ENCODE measurements around the gene B4GALNT4. TPM values are rescaled to one million over a fixed set of nuclear protein-coding genes. Genes with fewer than 3 reads are reported as not detected.
"Not testable (repeated sequence)": the region's sequence is repeated elsewhere in the genome, so short reads cannot be mapped to it uniquely, and the experiment has no call there.

Gene B4GALNT4, protein sequence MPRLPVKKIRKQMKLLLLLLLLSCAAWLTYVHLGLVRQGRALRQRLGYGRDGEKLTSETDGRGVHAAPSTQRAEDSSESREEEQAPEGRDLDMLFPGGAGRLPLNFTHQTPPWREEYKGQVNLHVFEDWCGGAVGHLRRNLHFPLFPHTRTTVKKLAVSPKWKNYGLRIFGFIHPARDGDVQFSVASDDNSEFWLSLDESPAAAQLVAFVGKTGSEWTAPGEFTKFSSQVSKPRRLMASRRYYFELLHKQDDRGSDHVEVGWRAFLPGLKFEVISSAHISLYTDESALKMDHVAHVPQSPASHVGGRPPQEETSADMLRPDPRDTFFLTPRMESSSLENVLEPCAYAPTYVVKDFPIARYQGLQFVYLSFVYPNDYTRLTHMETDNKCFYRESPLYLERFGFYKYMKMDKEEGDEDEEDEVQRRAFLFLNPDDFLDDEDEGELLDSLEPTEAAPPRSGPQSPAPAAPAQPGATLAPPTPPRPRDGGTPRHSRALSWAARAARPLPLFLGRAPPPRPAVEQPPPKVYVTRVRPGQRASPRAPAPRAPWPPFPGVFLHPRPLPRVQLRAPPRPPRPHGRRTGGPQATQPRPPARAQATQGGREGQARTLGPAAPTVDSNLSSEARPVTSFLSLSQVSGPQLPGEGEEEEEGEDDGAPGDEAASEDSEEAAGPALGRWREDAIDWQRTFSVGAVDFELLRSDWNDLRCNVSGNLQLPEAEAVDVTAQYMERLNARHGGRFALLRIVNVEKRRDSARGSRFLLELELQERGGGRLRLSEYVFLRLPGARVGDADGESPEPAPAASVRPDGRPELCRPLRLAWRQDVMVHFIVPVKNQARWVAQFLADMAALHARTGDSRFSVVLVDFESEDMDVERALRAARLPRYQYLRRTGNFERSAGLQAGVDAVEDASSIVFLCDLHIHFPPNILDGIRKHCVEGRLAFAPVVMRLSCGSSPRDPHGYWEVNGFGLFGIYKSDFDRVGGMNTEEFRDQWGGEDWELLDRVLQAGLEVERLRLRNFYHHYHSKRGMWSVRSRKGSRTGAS
- 32.2 TPM for total RNA-seq

GRCh38 chr11:369336-370018, at the start of gene B4GALNT4:
B4GALNT4 (plus strand) TSS chr11:369499; CDS start chr11:369804, 305 bp downstream.
- intact Hi-C loops (cut with DNase I) = no loop called here
- DNase-seq (ENCODE audit: low spot score) (no peak), ATAC-seq (peak; percentile 41)

- DNase-seq (ENCODE audit: low spot score) (peak; percentile 44), ATAC-seq (peak; percentile 20)
- intact Hi-C loops (cut with DNase I) = not testable (repeated sequence)
Observed at GRCh38 chr11:319888-320273, 49.4 kb upstream of the B4GALNT4 start.

DNA sequence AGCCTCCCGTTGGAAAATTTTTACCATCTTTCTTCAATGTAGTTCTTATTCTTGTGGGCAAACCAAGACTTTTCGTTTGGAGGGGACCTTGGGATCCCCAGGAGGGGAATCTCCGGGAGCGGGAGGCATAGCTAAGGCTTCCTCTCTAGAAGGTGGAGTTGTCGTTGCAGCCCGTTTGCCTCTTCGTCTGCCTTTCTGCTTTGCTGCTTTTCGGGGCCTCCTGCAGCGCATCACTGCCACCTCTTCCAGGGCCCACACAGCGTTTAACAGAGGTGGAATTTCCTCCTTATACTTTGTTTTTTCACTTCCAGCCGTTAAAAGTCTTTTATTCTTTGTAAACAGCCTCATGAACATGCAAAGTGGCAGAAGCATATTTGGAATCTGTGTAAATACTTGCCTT, 45.1 kb upstream of the B4GALNT4 start:
- ATAC-seq (no peak), DNase-seq (ENCODE audit: low spot score) (peak; percentile 58)
- intact Hi-C loops (cut with DNase I) = no loop called here

DNA sequence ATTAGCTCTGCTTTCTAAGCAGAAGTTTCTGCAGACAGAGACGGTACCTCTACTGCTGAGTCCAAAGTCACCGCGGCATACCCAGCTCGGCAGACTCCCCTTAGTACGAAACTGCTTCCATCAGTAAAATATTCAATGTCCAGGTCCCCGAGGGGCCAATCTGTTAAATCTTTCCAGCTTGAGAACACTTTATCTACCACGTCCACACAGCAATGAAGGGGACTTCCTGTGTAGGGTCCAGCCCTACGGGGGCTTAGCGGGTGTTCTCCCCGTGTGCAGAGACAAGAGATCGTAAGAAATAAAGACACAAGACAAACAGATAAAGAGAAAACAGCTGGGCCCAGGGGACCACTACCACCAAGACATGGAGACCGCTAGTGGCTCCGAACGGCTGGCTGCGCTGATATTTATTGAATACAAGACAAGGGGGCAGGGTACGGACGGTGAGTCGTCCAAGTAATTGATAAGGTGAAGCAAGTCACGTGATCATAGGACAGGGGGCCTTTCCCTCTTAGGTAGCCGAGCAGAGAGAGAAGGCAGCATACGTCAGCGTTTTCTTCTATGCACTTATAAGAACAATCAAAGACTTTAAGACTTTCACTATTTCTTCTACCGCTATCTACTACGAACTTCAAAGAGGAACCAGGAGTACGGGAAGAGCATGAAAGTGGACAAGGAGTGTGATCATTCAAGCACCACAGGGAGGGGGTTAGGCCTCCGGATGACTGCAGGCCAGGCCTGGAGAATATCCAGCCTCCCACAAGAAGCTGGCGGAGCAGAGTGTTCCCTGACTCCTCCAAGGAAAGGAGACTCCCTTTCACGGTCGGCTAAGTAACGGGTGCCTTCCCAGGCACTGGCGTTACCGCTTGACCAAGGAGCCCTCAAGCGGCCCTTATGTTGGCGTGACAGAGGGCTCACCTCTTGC, 44.4 kb upstream of the B4GALNT4 start:
- ATAC-seq; intact Hi-C loops (cut with DNase I): not testable (repeated sequence)
- peak; percentile 64 for DNase-seq (ENCODE audit: low spot score)

- ATAC-seq (no peak), DNase-seq (ENCODE audit: low spot score) (peak; percentile 65)
- intact Hi-C loops (cut with DNase I) = no loop called here
Observed at GRCh38 chr11:325796-326591, 43.3 kb upstream of the B4GALNT4 start.

DNA sequence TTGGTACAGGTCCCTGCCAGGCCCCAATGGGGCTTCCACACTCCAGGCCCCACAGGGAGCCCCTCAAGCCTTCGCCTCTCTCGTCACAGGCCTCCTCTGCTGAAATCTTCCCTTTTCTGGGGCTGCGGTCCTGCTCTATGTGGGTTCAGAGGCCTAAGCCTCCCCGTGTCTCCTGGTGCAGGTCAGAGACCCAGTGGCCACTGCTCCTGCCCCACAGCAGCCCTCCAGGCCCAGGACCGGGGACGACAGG, 42.8 kb upstream of the B4GALNT4 start:
- ATAC-seq = no peak
- DNase-seq (ENCODE audit: low spot score) = no peak
- intact Hi-C loops (cut with DNase I) = no loop called here

DNA sequence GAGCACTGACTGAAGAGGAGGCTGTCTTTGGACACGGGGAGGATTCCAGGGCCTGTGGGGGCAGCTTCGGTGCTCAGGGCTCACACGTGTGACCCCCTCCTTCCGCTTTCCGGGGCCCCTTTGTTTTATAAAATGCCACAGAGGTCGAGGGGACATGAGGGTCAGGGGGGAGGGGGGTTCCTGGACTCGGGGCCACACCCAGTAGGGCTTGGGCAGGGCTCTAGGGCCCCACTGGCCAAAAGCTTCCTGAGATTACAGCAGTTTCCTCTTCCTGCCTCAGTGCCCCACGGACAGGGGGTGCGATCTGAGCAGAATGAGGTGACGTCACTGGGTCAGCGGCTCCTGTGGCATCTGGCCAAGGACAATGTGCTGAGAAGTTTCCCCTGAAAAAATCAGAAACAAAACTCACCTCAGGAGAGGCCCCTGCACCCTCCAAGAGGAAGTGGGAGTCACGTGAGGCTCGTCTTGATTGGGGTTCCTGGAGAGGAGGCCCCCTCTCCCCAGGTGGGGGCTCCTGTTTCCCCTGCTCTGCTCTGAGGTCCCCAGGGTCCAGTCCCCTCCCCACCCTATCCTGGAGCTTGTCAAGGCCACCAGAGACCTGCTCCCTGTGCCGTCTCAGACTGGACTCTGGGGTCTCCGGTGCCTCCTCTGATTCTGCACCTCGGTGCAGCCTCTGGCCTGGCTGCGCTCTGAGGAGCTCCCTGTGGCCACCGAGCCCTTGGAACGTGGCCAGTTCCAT, 42.3 kb upstream of the B4GALNT4 start:
- ATAC-seq = peak; percentile 89
- peak; percentile 91 for DNase-seq (ENCODE audit: low spot score)
- intact Hi-C loops (cut with DNase I) = no loop called here

- DNase-seq (ENCODE audit: low spot score) (no peak), ATAC-seq (no peak)
- intact Hi-C loops (cut with DNase I) = no loop called here
Observed at GRCh38 chr11:327581-327923, 41.7 kb upstream of the B4GALNT4 start.

DNA sequence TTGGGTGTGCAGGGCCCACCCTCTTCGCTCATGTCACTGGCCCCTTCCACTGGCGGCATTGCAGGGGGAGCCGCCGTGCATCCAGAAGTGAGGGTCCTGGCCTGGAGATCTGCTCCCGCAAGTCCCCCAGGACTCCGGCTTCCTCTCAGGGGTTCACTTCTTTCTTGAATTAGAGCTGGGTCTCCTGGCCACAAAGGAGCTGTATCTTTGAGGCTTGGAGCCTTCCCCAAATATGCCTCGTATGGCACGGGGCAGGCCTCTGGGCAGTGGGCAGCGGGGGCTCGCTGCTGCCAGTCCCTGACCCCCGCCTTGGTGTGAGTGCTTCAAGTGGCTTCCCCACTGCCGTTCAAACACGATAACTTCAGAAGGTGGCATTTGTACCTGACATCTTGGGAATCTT, 41.3 kb upstream of the B4GALNT4 start:
- intact Hi-C loops (cut with DNase I) = no loop called here
- peak; percentile 52 for DNase-seq (ENCODE audit: low spot score)

DNA sequence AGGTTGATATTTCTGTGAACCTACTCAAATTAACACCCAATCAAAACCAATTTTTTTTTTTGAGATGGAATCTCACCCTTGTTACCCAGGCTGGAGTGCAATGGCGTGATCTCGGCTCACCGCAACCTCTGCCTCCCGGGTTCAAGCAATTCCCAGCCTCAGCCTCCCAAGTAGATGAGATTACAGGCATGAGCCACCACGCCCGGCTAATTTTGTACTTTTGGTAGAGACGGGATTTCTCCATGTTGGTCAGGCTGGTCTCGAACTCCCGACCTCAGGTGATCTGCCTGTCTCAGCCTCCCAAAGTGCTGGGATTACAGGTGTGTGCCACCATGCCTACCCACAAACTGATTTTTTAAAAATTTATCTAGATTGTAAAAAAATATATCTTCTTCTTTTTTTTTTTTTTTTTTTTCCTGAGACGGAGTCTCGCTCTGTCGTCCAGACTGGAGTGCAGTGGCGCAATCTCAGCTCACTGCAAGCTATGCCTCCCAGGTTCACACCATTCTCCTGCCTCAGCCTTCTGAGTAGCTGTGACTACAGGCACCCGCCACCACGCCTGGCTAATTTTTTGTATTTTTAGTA, 40.7 kb upstream of the B4GALNT4 start:
- ATAC-seq; intact Hi-C loops (cut with DNase I): not testable (repeated sequence)
- peak; percentile 45 for DNase-seq (ENCODE audit: low spot score)

More for the DNA sequence above, 41.3 kb upstream of the B4GALNT4 start:
- no peak for ATAC-seq

DNA sequence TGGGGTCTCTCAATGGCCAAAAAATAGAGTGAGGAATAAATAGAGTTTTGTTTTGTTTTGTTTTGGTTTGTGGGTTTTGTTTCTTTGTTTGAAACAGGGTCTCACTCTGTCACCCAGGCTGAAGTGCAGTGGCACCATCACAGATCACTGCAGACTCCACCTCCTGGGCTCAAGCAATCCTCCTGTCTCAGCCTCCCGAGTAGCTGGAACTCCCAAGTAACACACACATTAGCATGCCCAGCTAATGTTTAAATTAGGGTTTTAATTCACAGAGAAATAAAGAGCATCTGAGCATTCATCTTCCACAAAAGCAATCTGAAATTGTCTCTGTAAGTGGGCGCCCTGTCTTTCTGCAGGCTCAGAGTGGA, 39.4 kb upstream of the B4GALNT4 start:
- ATAC-seq (no peak), DNase-seq (ENCODE audit: low spot score) (no peak)
- intact Hi-C loops (cut with DNase I) = no loop called here

DNA sequence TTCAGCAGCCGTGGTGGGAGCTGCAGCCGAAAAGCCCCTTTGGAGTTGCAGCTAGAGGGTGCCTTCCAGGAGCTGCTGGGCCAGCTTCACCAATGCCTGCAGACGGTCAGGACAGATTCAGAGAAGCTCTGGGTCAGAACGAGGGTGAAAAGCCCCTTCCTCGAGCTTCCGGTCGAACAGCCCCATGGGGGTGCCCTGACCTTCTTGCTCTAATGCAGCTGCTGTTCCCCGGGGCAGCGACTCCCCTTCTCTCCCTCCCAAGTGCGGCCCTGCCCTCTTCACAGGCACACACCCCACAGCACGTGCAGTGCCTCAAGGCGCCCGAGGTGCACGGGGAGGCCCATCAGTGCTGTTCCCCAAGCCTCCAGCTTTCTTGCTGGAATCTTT, 39.0 kb upstream of the B4GALNT4 start:
- intact Hi-C loops (cut with DNase I) = no loop called here
- DNase-seq (ENCODE audit: low spot score) (peak; percentile 51), ATAC-seq (no peak)

- intact Hi-C loops (cut with DNase I) = no loop called here
Observed at GRCh38 chr11:330694-331357, 38.5 kb upstream of the B4GALNT4 start.

DNA sequence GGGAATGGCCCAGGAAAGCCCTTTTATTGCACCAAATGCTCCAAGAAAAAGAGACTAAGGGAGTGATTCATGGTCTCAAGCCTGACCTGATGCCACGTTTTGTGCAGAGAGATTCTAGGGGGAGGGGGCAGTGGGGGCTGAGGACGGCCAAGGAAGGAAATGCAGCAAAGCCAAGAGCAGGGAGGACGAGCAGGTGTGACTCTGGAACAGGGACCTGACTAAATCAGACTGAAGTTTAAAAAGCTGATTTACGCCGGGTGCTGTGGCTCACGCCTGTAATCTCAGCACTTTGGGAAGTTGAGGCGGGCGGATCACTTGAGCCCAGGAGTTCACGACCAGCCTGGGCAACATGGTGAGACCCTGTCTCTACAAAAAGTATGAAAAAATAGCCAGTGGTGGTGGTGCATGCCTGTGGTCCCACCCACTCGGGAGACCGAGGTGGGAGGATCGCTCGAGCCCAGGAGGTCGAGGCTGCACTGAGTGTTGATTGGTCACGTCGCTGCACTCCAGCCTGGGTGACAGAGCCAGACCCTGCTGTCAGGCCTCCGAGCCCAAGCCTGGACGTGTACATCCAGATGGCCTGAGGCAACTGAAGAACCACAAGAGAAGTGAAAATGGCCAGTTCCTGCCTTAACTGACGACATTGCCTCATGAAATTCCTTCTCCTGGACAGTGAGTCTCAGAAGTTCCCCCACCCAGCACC, 37.8 kb upstream of the B4GALNT4 start:
- intact Hi-C loops (cut with DNase I) = no loop called here
- ATAC-seq = no peak
- peak; percentile 53 for DNase-seq (ENCODE audit: low spot score)

More at GRCh38 chr11:330694-331357, 38.5 kb upstream of the B4GALNT4 start:
- peak; percentile 58 for DNase-seq (ENCODE audit: low spot score)
- ATAC-seq = no peak

GRCh38 chr11:332651-333480, 36.4 kb upstream of the B4GALNT4 start:
- DNase-seq (ENCODE audit: low spot score) = peak; percentile 54
- no peak for ATAC-seq
- intact Hi-C loops (cut with DNase I) = no loop called here
